Loucy (cell line): Measurements from ENCODE around the gene DGKI.
A peak's percentile ranks its signal among the peaks of the same experiment; 100 is the strongest.

ENCODE experiments used
- H2AFZ ChIP-seq: fragments of 200-600 bp; sonication (generic); 2 replicates; pipeline ENCODE4 v1.6.0; 2016; ENCODE audit warnings: antibody characterized with exemption, mild to moderate bottlenecking, low read length, moderate library complexity
- H3F3A ChIP-seq: fragments of 200-600 bp; 2 replicates; pipeline ENCODE4 v1.6.0; 2016; ENCODE audit warnings: antibody characterized with exemption, low read depth, mild to moderate bottlenecking
- H3K27me3 ChIP-seq: fragments of 200-600 bp; sonication (generic); 2 replicates; pipeline ENCODE4 v1.6.1; 2014; ENCODE audit warnings: low read length, mild to moderate bottlenecking; ENCODE audit not compliant: insufficient read depth, poor library complexity, severe bottlenecking
- H3K36me3 ChIP-seq: fragments of 200-600 bp; sonication (generic); 2 replicates; pipeline ENCODE4 v1.6.1; 2016; ENCODE audit warnings: low read length; ENCODE audit not compliant: insufficient read depth
- H3K4me1 ChIP-seq: fragments of 200-600 bp; sonication (generic); 2 replicates; pipeline ENCODE4 v1.5.1; 2014; ENCODE audit warnings: low read length, mild to moderate bottlenecking; ENCODE audit not compliant: insufficient read depth, poor library complexity, severe bottlenecking
- H3K4me2 ChIP-seq: fragments of 200-600 bp; sonication (generic); 2 replicates; pipeline ENCODE4 v1.6.0; 2014; ENCODE audit warnings: antibody characterized with exemption, low read length, low read depth, mild to moderate bottlenecking; ENCODE audit not compliant: poor library complexity, severe bottlenecking
- H3K4me3 ChIP-seq: fragments of 200-600 bp; sonication (generic); 2 replicates; pipeline ENCODE4 v1.5.1; 2014; ENCODE audit warnings: low read length, mild to moderate bottlenecking, mixed read lengths; ENCODE audit not compliant: poor library complexity, severe bottlenecking
- H3K79me2 ChIP-seq: fragments of 200-600 bp; sonication (generic); 2 replicates; pipeline ENCODE4 v1.6.1; 2014; ENCODE audit warnings: low read length; ENCODE audit not compliant: insufficient read depth
- H3K9ac ChIP-seq: fragments of 200-600 bp; sonication (generic); 2 replicates; pipeline ENCODE4 v1.6.0; 2014; ENCODE audit warnings: mild to moderate bottlenecking, low read depth, low read length, moderate library complexity; ENCODE audit not compliant: poor library complexity, severe bottlenecking
- H3K9me2 ChIP-seq: fragments of 200-600 bp; sonication (generic); replicated peaks from 2 replicates; pipeline ENCODE4 v1.6.1; 2016; ENCODE audit warnings: low read depth, low read length, mixed read lengths
- H3K9me3 ChIP-seq: fragments of 200-600 bp; sonication (generic); 2 replicates; pipeline ENCODE4 v1.6.1; 2014; ENCODE audit warnings: mild to moderate bottlenecking, antibody characterized with exemption, low read length, low read depth; ENCODE audit not compliant: insufficient read depth
- H4K20me1 ChIP-seq: fragments of 200-600 bp; sonication (generic); 2 replicates; pipeline ENCODE4 v1.6.0; 2014; ENCODE audit warnings: antibody characterized with exemption, low read length, mild to moderate bottlenecking; ENCODE audit not compliant: insufficient read depth, poor library complexity, severe bottlenecking
- CTCF ChIP-seq: fragments of 200-600 bp; sonication (generic); conservative IDR thresholded peaks from 2 replicates; pipeline ENCODE4 v1.5.1; 2014; ENCODE audit warnings: mild to moderate bottlenecking, antibody characterized with exemption, low read length
- EZH2phosphoT487 ChIP-seq: fragments of 200-600 bp; IDR thresholded peaks from 2 replicates; pipeline ENCODE4 v1.6.1; 2018; ENCODE audit warnings: antibody characterized with exemption, mild to moderate bottlenecking, moderate library complexity, borderline replicate concordance

DGKI gene

GRCh38 chr7:137656850-137657232 is 189.9 kb downstream of the DGKI start:
- Histone ChIP-seq H3K9me3 (no peaks in the 10 kb centered on the region), H3K9ac (no peak overlapping the region), H2AFZ (peak overlapping the region; percentile 64), H3K36me3 (no peaks in the 10 kb centered on the region), H3F3A (no peaks in the 10 kb centered on the region), H3K4me2 (no peak overlapping the region), H3K27me3 (peaks cover 14% of the 10 kb centered on the region), H3K4me3 (no peak overlapping the region), H3K79me2 (no peaks in the 10 kb centered on the region), H3K9me2 (no peaks in the 10 kb centered on the region), H3K4me1 (no peaks in the 10 kb centered on the region), H4K20me1 (no peaks in the 10 kb centered on the region)
- TF ChIP-seq EZH2phosphoT487 (no peak), CTCF (no peak)

GRCh38 chr7:137656227-137656849 is 190.4 kb downstream of the DGKI start:
- Histone ChIP-seq H3K36me3 (no peaks in the 10 kb centered on the region), H3F3A (no peaks in the 10 kb centered on the region), H3K79me2 (no peaks in the 10 kb centered on the region), H3K4me2 (no peak overlapping the region), H3K9ac (no peak overlapping the region), H3K4me1 (no peaks in the 10 kb centered on the region), H3K4me3 (no peak overlapping the region), H3K27me3 (peaks cover 19% of the 10 kb centered on the region), H3K9me3 (no peaks in the 10 kb centered on the region), H4K20me1 (no peaks in the 10 kb centered on the region), H3K9me2 (no peaks in the 10 kb centered on the region), H2AFZ (peak overlapping the region; percentile 64)
- TF ChIP-seq CTCF, result peak; percentile 91
- TF ChIP-seq EZH2phosphoT487, result no peak

- no peaks in the 10 kb centered on the region for H3K36me3 ChIP-seq
- H3K4me1 ChIP-seq, result no peaks in the 10 kb centered on the region
- peak overlapping the region; percentile 64 for H2AFZ ChIP-seq
- H3K9me3 ChIP-seq, result no peaks in the 10 kb centered on the region
- no peaks in the 10 kb centered on the region for H4K20me1 ChIP-seq
- H3K79me2 ChIP-seq, result no peaks in the 10 kb centered on the region
- H3F3A ChIP-seq, result no peaks in the 10 kb centered on the region
- TF ChIP-seq EZH2phosphoT487, result no peak
- TF ChIP-seq CTCF, result no peak
- H3K9me2 ChIP-seq, result no peaks in the 10 kb centered on the region
- no peak overlapping the region for H3K9ac ChIP-seq
- no peak overlapping the region for H3K4me3 ChIP-seq
- H3K27me3 ChIP-seq, result peaks cover 22% of the 10 kb centered on the region
- no peak overlapping the region for H3K4me2 ChIP-seq
Observed at GRCh38 chr7:137655804-137656203, 191.0 kb downstream of the DGKI start.
